ENCODE data around the gene CDIPT.
"Not testable (repeated sequence)": the region's sequence is repeated elsewhere in the genome, so short reads cannot be mapped to it uniquely, and the experiment has no call there.

CDIPT gene

DNA sequence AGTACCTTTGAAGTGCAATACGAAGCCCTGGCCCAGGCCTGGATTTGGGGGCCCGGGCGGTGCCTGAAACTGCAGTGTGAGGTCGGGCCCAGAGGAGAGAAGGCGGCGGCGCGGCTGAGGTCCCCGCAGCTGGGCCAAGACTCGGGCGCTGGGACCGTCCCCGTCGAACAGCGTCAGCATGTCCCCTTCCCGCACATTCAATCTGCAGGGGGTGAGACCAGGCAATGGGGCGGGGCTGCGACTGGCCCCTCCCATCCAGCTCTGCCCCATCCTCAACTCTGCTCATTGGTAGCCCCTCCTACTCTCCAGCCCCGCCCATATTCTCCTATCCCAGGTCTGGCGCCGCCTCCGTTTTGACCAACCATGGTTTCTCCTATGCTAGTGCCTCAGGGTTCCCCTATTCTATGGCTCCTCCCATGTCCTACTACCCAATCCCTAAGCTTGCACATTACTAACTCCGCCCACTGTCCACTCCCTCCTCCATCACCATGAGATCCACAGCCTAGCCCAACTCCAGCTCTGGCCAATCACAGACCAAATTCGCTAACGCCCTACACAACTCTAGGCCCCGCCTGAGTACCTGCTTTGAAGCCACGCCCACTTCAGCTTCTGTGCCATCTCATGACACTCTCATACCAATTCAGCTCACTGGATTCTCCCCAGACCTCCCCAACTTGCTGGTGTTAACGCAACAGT, 14.4 kb upstream of the CDIPT start:
- Histone ChIP-seq H3K27me3 (ENCODE audit: control insufficient read depth in 5 of 5, insufficient read depth in 4 of 5, low read length in 5 of 5) (peaks cover 25 to 39% (median 31%) of the 10 kb centered on the region in 5 donors), H3K9me3 (ENCODE audit: control insufficient read depth in 5 of 5, low read length in 5 of 5) (no peaks in the 10 kb centered on the region), H3K4me1 (ENCODE audit: control insufficient read depth in 5 of 5, insufficient read depth in 5 of 5, low read length in 5 of 5) (peaks cover 0 to 15% (median 10%) of the 10 kb centered on the region in 5 donors), H3K9ac (ENCODE audit: low read length in 5 of 5) (no peak overlapping the region), H3K4me3 (ENCODE audit: low read depth in 1 of 5, low read length in 5 of 5) (peak overlapping the region in 1 of 5 donors; percentile 24), H3K27ac (ENCODE audit: low read depth, low read length) (no peak overlapping the region), H3K36me3 (ENCODE audit: control insufficient read depth in 5 of 5, insufficient read depth in 5 of 5, low read length in 5 of 5) (no peaks in the 10 kb centered on the region)

DNA sequence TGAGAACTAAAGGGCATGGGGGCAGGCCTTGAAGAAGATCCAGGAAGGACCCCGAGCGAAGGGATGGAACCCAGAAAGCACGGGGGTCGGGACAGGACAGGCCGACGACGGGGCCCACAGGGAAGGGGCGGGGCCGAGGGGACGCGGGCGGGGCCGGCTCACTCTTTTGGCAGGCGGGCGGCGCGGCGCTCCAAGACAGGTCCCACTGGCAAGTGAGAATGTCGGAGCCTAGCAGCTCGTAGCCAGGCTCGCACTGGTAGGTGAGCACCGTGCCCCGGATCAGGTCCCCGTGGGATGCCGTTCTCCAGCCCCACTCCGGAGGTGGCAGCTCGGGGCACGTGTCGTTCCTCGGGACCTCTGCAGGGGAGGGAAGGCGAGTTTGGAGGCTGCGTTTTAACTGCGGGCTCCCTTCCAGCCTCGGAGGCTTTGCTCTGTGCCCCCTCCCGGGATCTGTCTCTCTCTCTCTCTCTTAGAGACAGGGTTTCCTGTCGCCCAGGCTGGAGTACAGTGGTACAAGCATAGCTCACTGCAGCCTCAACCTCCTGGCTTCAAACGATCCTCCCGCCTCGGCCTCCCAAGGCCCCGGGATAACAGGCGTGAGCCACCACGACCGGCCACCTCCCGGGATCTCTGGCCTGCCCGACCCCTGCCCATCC, 13.7 kb upstream of the CDIPT start:
- H3K9ac ChIP-seq (ENCODE audit: low read length in 5 of 5): no peak overlapping the region
- peaks cover 0 to 15% (median 10%) of the 10 kb centered on the region in 5 donors for H3K4me1 ChIP-seq (ENCODE audit: control insufficient read depth in 5 of 5, insufficient read depth in 5 of 5, low read length in 5 of 5)
- no peak overlapping the region for H3K27ac ChIP-seq (ENCODE audit: low read depth, low read length)
- H3K27me3 ChIP-seq (ENCODE audit: control insufficient read depth in 5 of 5, insufficient read depth in 4 of 5, low read length in 5 of 5): peaks cover 25 to 39% (median 31%) of the 10 kb centered on the region in 5 donors
- H3K4me3 ChIP-seq (ENCODE audit: low read depth in 1 of 5, low read length in 5 of 5): peak overlapping the region in 3 of 5 donors; percentile 36 to 51 (median 36)
- H3K9me3 ChIP-seq (ENCODE audit: control insufficient read depth in 5 of 5, low read length in 5 of 5): no peaks in the 10 kb centered on the region
- H3K36me3 ChIP-seq (ENCODE audit: control insufficient read depth in 5 of 5, insufficient read depth in 5 of 5, low read length in 5 of 5): no peaks in the 10 kb centered on the region

DNA sequence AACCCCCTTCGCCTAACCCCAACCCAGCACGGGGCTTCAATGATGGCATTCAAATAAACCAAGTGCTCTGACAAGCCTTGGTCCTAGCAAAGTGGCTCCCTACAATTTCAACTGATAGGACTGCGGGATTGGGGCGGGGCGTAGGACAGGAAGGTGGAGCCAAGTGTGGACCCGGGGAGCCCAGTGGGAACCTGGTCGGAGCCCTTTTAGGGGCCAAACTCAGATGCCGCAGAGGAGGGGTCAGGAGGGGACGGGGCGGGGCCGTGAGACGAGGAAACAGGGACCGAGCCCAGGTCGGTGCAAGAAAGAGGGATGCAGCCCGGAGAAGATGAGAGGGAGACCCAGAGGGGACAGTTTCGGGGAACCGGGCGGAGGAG, 13.2 kb upstream of the CDIPT start:
- H3K27me3 ChIP-seq (ENCODE audit: control insufficient read depth in 5 of 5, insufficient read depth in 4 of 5, low read length in 5 of 5): peaks cover 25 to 39% (median 32%) of the 10 kb centered on the region in 5 donors
- H3K9me3 ChIP-seq (ENCODE audit: control insufficient read depth in 5 of 5, low read length in 5 of 5): no peaks in the 10 kb centered on the region
- peak overlapping the region in 2 of 5 donors; percentile 36 to 51 for H3K4me3 ChIP-seq (ENCODE audit: low read depth in 1 of 5, low read length in 5 of 5)
- peaks cover 0 to 15% (median 10%) of the 10 kb centered on the region in 5 donors for H3K4me1 ChIP-seq (ENCODE audit: control insufficient read depth in 5 of 5, insufficient read depth in 5 of 5, low read length in 5 of 5)
- no peaks in the 10 kb centered on the region for H3K36me3 ChIP-seq (ENCODE audit: control insufficient read depth in 5 of 5, insufficient read depth in 5 of 5, low read length in 5 of 5)
- no peak overlapping the region for H3K9ac ChIP-seq (ENCODE audit: low read length in 5 of 5)
- no peak overlapping the region for H3K27ac ChIP-seq (ENCODE audit: low read depth, low read length)

DNA sequence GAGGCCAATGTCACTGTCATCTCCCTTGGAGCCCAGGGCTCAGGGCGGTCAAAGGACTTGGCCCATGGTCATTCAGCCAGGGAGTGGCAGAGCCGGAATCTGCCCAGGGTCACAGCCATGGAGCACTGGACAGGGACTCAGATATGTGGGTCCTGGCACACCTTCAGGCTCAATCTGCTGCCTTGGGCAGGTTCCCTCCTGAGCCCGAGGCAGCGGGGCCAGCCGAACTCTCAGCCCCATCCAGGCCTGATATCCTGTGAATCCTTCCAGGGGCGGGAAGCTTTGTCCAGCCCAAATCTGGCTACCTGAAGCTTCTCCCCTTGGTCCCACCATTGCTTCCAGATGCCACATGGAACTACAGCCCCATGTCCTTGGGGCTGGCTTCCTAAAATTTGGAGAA, 12.2 kb upstream of the CDIPT start:
- no peak overlapping the region for H3K27ac ChIP-seq (ENCODE audit: low read depth, low read length)
- H3K4me3 ChIP-seq (ENCODE audit: low read depth in 1 of 5, low read length in 5 of 5): no peak overlapping the region
- no peak overlapping the region for H3K9ac ChIP-seq (ENCODE audit: low read length in 5 of 5)
- no peaks in the 10 kb centered on the region for H3K36me3 ChIP-seq (ENCODE audit: control insufficient read depth in 5 of 5, insufficient read depth in 5 of 5, low read length in 5 of 5)
- peaks cover 25 to 36% (median 32%) of the 10 kb centered on the region in 5 donors for H3K27me3 ChIP-seq (ENCODE audit: control insufficient read depth in 5 of 5, insufficient read depth in 4 of 5, low read length in 5 of 5)
- peaks cover 0 to 15% (median 10%) of the 10 kb centered on the region in 5 donors for H3K4me1 ChIP-seq (ENCODE audit: control insufficient read depth in 5 of 5, insufficient read depth in 5 of 5, low read length in 5 of 5)
- no peaks in the 10 kb centered on the region for H3K9me3 ChIP-seq (ENCODE audit: control insufficient read depth in 5 of 5, low read length in 5 of 5)

DNA sequence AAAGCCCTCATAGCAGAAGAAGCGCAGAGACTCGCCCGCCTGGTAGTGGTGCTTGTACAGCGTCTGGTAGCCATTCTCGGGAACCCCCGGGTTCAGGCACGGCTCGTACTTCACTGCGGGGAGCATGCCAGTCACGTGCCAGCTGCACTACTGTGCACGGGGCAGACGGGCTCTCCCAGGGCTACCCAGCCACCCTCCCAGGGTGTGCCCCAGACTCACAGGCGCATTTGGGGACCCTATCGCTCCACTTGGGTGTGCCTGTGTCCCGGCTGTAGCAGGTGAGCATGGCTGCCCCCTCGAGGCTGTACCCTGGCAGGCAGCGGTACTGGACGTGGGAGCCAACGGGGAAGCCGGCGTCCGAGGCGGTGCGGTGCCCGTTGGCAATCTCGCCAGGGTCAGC, 10.3 kb upstream of the CDIPT start:
- H3K4me1 ChIP-seq (ENCODE audit: control insufficient read depth in 5 of 5, insufficient read depth in 5 of 5, low read length in 5 of 5): peaks cover 0 to 15% (median 10%) of the 10 kb centered on the region in 5 donors
- no peaks in the 10 kb centered on the region for H3K36me3 ChIP-seq (ENCODE audit: control insufficient read depth in 5 of 5, insufficient read depth in 5 of 5, low read length in 5 of 5)
- H3K4me3 ChIP-seq (ENCODE audit: low read depth in 1 of 5, low read length in 5 of 5): no peak overlapping the region
- H3K9ac ChIP-seq (ENCODE audit: low read length in 5 of 5): no peak overlapping the region
- H3K27me3 ChIP-seq (ENCODE audit: control insufficient read depth in 5 of 5, insufficient read depth in 4 of 5, low read length in 5 of 5): peaks cover 21 to 29% (median 27%) of the 10 kb centered on the region in 5 donors
- H3K9me3 ChIP-seq (ENCODE audit: control insufficient read depth in 5 of 5, low read length in 5 of 5): no peaks in the 10 kb centered on the region
- H3K27ac ChIP-seq (ENCODE audit: low read depth, low read length): no peak overlapping the region

DNA sequence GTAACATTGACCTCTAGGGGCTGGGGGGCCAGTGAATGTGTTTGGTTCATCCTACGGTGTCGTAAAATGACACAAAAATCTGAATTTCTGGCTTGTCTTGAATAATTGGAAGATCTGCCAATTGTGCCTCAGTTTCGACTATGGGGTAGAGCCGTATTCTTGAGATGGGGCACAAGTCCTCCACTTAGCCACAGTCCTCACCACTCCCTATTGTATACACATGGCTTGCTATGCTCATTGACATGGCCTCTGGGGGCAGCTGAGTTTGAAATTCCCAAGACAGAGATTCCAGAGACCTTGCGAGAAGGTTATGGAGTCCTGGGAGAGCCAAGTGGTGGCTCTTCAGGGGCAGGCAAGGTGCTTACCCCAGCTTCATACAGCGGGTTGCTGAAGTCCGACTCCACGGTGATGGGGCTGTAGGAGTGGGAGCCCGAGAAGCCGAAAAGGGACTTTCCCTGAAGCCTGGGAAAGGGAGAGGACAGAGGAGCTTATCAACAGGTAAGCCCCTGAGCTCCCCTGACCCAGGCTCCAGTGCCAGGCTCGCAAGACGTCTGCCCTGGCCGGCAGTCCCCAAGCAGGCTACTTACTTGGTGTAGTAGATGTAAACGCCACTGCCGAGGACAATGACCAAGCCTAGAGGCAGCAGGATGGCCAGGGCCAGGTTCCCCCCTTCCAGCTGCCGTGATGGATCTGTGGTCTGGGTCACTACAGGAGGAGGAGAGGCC, 9.0 kb upstream of the CDIPT start:
- Histone ChIP-seq H3K4me1 (ENCODE audit: control insufficient read depth in 5 of 5, insufficient read depth in 5 of 5, low read length in 5 of 5) (peaks cover 0 to 10% (median 5%) of the 10 kb centered on the region in 5 donors), H3K9ac (ENCODE audit: low read length in 5 of 5) (no peak overlapping the region), H3K9me3 (ENCODE audit: control insufficient read depth in 5 of 5, low read length in 5 of 5) (no peaks in the 10 kb centered on the region), H3K4me3 (ENCODE audit: low read depth in 1 of 5, low read length in 5 of 5) (no peak overlapping the region), H3K27ac (ENCODE audit: low read depth, low read length) (no peak overlapping the region), H3K27me3 (ENCODE audit: control insufficient read depth in 5 of 5, insufficient read depth in 4 of 5, low read length in 5 of 5) (peaks cover 11 to 16% (median 14%) of the 10 kb centered on the region in 5 donors), H3K36me3 (ENCODE audit: control insufficient read depth in 5 of 5, insufficient read depth in 5 of 5, low read length in 5 of 5) (no peaks in the 10 kb centered on the region)

DNA sequence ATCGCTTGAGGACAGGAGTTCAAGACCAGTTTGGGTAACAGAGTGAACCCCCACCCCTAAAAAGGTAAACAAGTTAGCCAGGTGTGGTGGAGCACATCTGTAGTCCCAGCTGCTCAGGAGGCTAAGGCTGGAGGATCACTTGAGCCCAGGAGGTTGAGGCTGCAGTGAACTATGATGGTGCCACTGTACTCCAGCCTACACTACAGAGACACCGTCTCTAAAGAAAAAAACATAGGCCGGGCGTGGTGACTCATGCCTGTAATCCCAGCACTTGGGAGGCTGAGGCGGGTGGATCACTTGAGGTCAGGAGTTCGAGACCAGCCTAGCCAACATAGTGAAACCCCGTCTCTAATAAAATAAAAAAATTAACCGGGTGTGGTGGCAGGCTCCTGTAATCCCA, 6.0 kb upstream of the CDIPT start:
- not testable (repeated sequence) for H3K27ac ChIP-seq (ENCODE audit: low read depth, low read length); H3K27me3 ChIP-seq (ENCODE audit: control insufficient read depth in 5 of 5, insufficient read depth in 4 of 5, low read length in 5 of 5); H3K4me1 ChIP-seq (ENCODE audit: control insufficient read depth in 5 of 5, insufficient read depth in 5 of 5, low read length in 5 of 5); H3K9me3 ChIP-seq (ENCODE audit: control insufficient read depth in 5 of 5, low read length in 5 of 5); H3K4me3 ChIP-seq (ENCODE audit: low read depth in 1 of 5, low read length in 5 of 5); H3K9ac ChIP-seq (ENCODE audit: low read length in 5 of 5); H3K36me3 ChIP-seq (ENCODE audit: control insufficient read depth in 5 of 5, insufficient read depth in 5 of 5, low read length in 5 of 5)

DNA sequence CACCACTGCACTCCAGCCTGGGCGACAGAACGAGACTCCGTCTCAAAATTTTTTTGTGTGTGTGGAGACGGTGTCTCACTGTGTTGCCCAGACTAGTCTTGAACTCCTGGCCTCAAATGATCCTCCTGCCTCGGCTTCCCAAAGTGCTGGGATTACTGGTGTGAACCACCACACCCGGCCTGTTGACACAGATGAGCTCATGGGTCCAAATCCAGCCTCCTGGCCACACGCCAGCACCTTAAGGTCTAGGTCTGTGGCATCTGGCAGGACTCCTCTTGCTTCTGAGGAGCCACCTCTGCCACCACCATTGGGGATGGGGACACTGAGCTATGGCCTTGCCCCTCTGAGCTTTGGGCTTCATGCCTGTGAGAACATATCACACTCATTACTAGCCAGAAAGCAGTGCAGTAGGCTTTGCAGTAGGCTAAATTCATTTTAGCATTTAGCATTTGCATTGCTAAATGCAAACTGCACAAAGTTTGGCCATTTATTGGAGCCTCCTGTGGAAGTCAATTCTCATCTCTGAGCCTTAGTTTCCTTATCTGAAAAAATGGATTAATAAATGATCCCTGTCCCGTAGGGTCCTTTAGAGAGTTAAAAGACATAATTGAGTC, 5.5 kb upstream of the CDIPT start:
- Histone ChIP-seq H3K4me1 (ENCODE audit: control insufficient read depth in 5 of 5, insufficient read depth in 5 of 5, low read length in 5 of 5) (peaks cover 0 to 4% (median 3%) of the 10 kb centered on the region in 5 donors), H3K9me3 (ENCODE audit: control insufficient read depth in 5 of 5, low read length in 5 of 5) (no peaks in the 10 kb centered on the region), H3K27me3 (ENCODE audit: control insufficient read depth in 5 of 5, insufficient read depth in 4 of 5, low read length in 5 of 5) (peaks cover 0 to 4% (median 0%) of the 10 kb centered on the region in 5 donors), H3K27ac (ENCODE audit: low read depth, low read length) (no peak overlapping the region), H3K9ac (ENCODE audit: low read length in 5 of 5) (no peak overlapping the region), H3K4me3 (ENCODE audit: low read depth in 1 of 5, low read length in 5 of 5) (no peak overlapping the region), H3K36me3 (ENCODE audit: control insufficient read depth in 5 of 5, insufficient read depth in 5 of 5, low read length in 5 of 5) (no peaks in the 10 kb centered on the region)

DNA sequence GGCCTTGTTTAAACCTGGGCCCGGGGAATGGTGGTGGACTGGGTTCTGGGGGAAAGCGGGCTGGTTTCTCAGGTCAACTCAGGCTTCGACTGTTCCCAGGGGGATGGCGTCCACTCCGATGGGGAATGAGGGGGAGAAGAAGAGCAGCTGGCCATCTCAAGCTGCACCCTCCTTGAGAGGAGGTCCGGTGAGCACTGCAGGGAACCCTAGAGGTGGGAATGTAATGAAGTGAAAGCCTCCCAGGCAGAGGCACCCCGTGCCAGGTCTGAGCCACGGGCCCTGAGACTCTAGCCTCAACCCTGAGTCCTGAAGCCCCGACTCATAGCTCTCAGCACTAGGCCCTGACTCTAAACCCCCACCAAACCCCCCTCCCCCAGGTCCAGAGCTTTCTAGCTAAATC, 1.2 kb upstream of the CDIPT start:
- H3K27me3 ChIP-seq (ENCODE audit: control insufficient read depth in 5 of 5, insufficient read depth in 4 of 5, low read length in 5 of 5): peaks cover 0 to 2% (median 0%) of the 10 kb centered on the region in 5 donors

More for the DNA sequence above, 1.2 kb upstream of the CDIPT start:
- Histone ChIP-seq H3K36me3 (ENCODE audit: control insufficient read depth in 5 of 5, insufficient read depth in 5 of 5, low read length in 5 of 5) (peaks cover 0 to 22% (median 20%) of the 10 kb centered on the region in 5 donors), H3K9me3 (ENCODE audit: control insufficient read depth in 5 of 5, low read length in 5 of 5) (no peaks in the 10 kb centered on the region), H3K4me3 (ENCODE audit: low read depth in 1 of 5, low read length in 5 of 5) (no peak overlapping the region), H3K9ac (ENCODE audit: low read length in 5 of 5) (no peak overlapping the region), H3K4me1 (ENCODE audit: control insufficient read depth in 5 of 5, insufficient read depth in 5 of 5, low read length in 5 of 5) (peaks cover 5 to 26% (median 24%) of the 10 kb centered on the region in 5 donors), H3K27ac (ENCODE audit: low read depth, low read length) (no peak overlapping the region)

Measured in subcutaneous abdominal adipose tissue (tissue), 5 donors.